HG03095 (cell line): ENCODE data around the gene WASHC4.
A peak's percentile ranks its signal among the peaks of the same experiment; 100 is the strongest.
"Not testable (repeated sequence)": the region's sequence is repeated elsewhere in the genome, so short reads cannot be mapped to it uniquely, and the experiment has no call there.

Experiments
- ATAC-seq: cut with Tn5 transposase; IDR thresholded peaks from one replicate; pipeline ENCODE4 v1.9.1; 2021; ENCODE audit warnings: moderate library complexity; ENCODE audit not compliant: unreplicated experiment

Gene WASHC4

GRCh38 chr12:105091476-105092206 lies 15.9 kb upstream of the WASHC4 start:
- no peak for ATAC-seq

- no peak for ATAC-seq
These were observed 15.2 kb upstream of the WASHC4 start for GRCh38 chr12:105092336-105092735.

- not testable (repeated sequence) for ATAC-seq
These were observed 12.2 kb upstream of the WASHC4 start for GRCh38 chr12:105095338-105095737.

DNA sequence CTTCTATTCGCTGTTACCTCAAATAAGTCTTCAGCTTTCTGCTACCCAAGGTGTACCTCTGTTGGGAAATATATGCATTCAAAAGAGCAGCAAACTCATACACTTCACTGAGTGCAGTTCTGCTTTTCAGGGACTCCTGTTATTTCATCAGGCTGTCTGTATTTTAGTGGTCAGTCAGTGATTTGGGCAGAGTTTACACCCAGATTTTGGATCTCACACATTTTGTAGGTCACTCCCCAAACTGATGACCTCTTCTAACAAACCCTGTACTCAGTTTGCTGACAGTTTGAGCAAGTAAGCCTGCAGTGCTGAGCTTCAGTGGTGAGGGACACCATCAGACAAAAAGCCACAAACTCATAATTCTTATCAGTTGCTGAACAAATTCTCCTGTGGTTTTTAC lies 8.2 kb upstream of the WASHC4 start:
- ATAC-seq = no peak

GRCh38 chr12:105100207-105100985 lies 7.1 kb upstream of the WASHC4 start:
- ATAC-seq = no peak

- ATAC-seq = no peak
These were observed 6.5 kb upstream of the WASHC4 start for GRCh38 chr12:105100998-105101397.

- no peak for ATAC-seq
These were observed 4.9 kb upstream of the WASHC4 start for GRCh38 chr12:105102673-105103072.

DNA sequence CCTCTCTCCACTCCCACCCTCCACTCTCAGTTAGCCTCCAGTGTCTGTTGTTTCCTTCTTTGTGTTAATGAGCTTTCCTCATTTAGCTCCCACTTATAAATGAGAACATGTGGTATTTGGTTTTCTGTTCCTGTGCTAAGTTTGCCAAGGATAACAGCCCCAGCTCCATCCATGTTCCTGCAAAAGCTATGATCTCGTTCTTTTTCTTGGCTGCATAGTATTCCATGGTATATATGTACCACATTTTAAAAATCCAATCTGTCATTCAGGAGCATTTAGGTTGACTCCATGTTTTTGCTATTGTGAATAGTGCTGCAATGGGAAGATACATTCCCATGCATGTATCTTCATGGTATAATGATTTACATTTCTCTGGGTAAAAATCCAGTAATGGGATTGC lies 2.8 kb upstream of the WASHC4 start:
- ATAC-seq = no peak

- no peak for ATAC-seq
These were observed 910 bp upstream of the WASHC4 start for GRCh38 chr12:105106621-105107020.

DNA sequence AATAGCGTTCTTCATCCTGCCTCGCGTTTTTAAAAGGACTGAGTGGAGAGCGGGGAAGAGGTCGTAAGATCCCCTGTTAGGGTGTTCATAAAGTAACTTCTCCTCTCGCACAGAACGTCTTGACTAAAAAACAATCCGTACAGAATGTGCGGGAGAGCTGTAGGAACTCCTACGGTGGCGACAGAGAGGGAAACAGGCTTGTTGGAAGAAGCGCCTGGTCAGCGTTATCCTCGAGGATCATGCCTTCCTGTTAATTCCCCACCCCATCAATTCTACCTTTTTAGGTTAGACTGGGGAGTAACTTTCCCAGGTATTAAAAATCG lies 399 bp upstream of the WASHC4 start:
- no peak for ATAC-seq

DNA sequence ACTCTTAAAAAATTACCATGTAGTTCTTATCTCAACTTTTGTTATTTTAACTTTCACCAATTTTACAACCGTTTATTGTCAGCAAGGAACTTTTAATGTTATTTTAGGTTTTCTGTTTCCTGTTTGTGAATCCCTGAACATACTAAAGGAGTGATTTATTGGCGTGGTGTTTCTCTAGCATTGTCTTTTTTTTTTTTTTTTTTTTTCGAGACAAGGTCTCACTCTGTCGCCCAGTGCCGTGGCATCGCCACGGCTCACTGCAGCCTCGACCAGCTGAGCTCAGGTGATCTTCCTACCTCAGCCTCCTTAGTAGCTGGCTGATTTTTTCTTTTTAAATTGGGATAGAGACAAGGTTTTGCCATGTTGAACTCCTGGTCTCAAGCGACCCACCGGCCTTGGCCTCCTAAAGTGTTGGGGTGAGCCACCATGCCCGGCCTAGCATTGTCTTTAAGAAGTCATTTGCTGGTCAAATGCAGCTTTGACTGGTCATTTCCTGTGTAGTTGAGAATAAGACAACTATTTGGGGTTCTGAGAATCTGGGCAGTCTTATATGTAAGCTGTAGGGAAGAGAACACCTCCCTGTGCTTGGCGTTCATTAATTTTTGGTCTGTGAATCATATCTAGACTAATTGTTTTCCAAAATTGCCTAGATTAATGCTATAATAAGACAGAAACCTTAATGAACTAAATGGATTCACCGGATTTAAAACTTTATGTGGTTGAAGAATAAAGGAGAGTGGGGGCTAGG lies 2.1 kb downstream of the WASHC4 start:
- ATAC-seq = peak; percentile 35

GRCh38 chr12:105110851-105111250 lies 3.3 kb downstream of the WASHC4 start:
- ATAC-seq = no peak

DNA sequence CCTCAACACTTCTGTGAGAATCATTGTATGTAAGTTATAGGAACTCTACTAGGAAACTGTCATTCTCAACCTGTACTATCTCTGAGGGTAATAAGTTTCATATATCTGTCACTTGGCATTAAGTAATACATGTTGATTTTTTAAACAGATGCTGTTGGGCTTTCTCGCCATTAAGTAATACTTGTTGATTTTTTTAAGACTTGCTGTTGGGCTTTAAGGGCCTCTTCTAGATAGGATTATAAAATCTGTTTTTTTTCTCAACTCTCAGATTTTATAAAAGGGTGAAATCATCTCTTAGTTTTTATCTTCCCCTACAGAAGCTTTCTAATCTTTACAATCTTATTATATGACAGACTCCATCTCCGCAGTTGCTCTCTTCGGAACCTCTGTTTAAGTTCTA lies 5.6 kb downstream of the WASHC4 start:
- no peak for ATAC-seq

DNA sequence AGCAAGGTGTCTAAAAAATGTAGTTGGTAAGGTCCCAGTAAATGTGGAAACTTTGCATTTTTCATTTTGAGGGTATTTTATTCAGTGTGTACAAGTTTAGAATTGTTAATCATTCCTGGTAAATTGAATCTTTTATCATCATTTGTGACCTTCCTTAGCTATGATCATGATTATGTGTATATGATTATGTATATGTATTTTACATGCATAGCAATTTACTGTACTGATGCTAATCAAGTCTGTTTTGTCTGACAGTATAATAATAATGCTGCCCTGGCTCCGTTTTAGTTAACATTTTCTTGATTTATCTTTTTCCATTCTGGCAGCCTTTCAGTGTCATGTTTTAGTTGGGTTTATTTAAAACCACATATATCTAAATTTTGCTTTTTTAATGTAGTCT lies 9.4 kb downstream of the WASHC4 start:
- no peak for ATAC-seq

- no peak for ATAC-seq
These were observed 13.0 kb downstream of the WASHC4 start for GRCh38 chr12:105120551-105120950.

GRCh38 chr12:105138248-105138647 lies 30.7 kb downstream of the WASHC4 start:
- no peak for ATAC-seq

- no peak for ATAC-seq
These were observed 33.9 kb downstream of the WASHC4 start for GRCh38 chr12:105141320-105141922.

GRCh38 chr12:105142259-105142658 lies 34.7 kb downstream of the WASHC4 start:
- no peak for ATAC-seq

GRCh38 chr12:105156260-105156659 lies 48.7 kb downstream of the WASHC4 start:
- ATAC-seq = no peak

- ATAC-seq = no peak
These were observed 50.1 kb downstream of the WASHC4 start for GRCh38 chr12:105157606-105158005.

GRCh38 chr12:105158876-105159275 lies 51.3 kb downstream of the WASHC4 start:
- ATAC-seq = no peak
